H1 (cell line): ENCODE data around the gene WFIKKN1. TPM values are rescaled to one million over a fixed set of nuclear protein-coding genes. Genes with fewer than 3 reads are reported as not detected.

Source experiments
- polyA plus RNA-seq, 7 experiments: library from polyadenylated mRNA; depleted of rRNA in 3 of 7; stranded (reverse) in 5 of 7; unstranded in 2 of 7; fragments of >200 nt in 5 of 7; fragments of 200-250 nt in 2 of 7; gene quantifications; 1 replicate in 5 of 7; 2 replicates in 1 of 7; 4 replicates in 1 of 7; pipeline versions ENCODE4 v1.2.1 to v1.2.3, GENCODE V29; 2011 to 2013; ENCODE audit warnings: missing spikeins in 2 of 7, mixed read lengths in 2 of 7
- total RNA-seq: library from RNA; stranded (reverse); fragmentation: NEBNext Ultra II Directional; extraction: Animal tissue kit (Norgen Biotek cat#: 25700); gene quantifications from 2 replicates; pipeline ENCODE4 v1.2.1, GENCODE V29; 2021

WFIKKN1 gene
- total and polyA plus RNA-seq, 2 of the 8 experiments (the other 6 are each of a cell fraction or from before 2014, with no cell fraction given) = 11.4 to 15.8 TPM

Other genes starting within 250 kb of the WFIKKN1 start
- 86.8 and 92.9 TPM in 2 replicates for gene PGAP6, start 249.0 kb upstream of the WFIKKN1 start, total RNA-seq
- gene PGAP6, start 249.0 kb upstream of the WFIKKN1 start, polyA plus RNA-seq (2011; rRNA removed) = 364 and 441 TPM in 2 replicates
- gene NME4, start 233.8 kb upstream of the WFIKKN1 start, total RNA-seq = 408 and 418 TPM in 2 replicates
- gene NME4, start 233.8 kb upstream of the WFIKKN1 start, polyA plus RNA-seq (2011; rRNA removed) = 863 and 1,107 TPM in 2 replicates
- 28.2 and 30.6 TPM in 2 replicates for gene DECR2, start 229.1 kb upstream of the WFIKKN1 start, total RNA-seq
- gene DECR2, start 229.1 kb upstream of the WFIKKN1 start, polyA plus RNA-seq (2011; rRNA removed) = 39.9 and 58.5 TPM in 2 replicates
- gene RAB11FIP3, start 205.3 kb upstream of the WFIKKN1 start, total RNA-seq = 32.4 and 35.2 TPM in 2 replicates
- gene RAB11FIP3, start 205.3 kb upstream of the WFIKKN1 start, polyA plus RNA-seq (2011; rRNA removed) = 9.3 and 16.6 TPM in 2 replicates
- gene CAPN15, start 103.3 kb upstream of the WFIKKN1 start, total RNA-seq = 74.6 and 76.9 TPM in 2 replicates
- gene CAPN15, start 103.3 kb upstream of the WFIKKN1 start, polyA plus RNA-seq (2011; rRNA removed) = 38.9 and 68.4 TPM in 2 replicates
- 0.50 and 0.61 TPM in 2 replicates for gene PRR35, start 70.6 kb upstream of the WFIKKN1 start, total RNA-seq
- 0.38 and 0.52 TPM in 2 replicates for gene PRR35, start 70.6 kb upstream of the WFIKKN1 start, polyA plus RNA-seq (2011; rRNA removed)
- gene NHLRC4, start 64.0 kb upstream of the WFIKKN1 start, total RNA-seq = 0.75 and 0.76 TPM in 2 replicates
- gene NHLRC4, start 64.0 kb upstream of the WFIKKN1 start, polyA plus RNA-seq (2011; rRNA removed) = 0.60 and 0.72 TPM in 2 replicates
- 34.2 and 36.0 TPM in 2 replicates for gene PIGQ, start 61.0 kb upstream of the WFIKKN1 start, total RNA-seq
- gene PIGQ, start 61.0 kb upstream of the WFIKKN1 start, polyA plus RNA-seq (2011; rRNA removed) = 49.2 and 80.4 TPM in 2 replicates
- gene RAB40C, start 40.9 kb upstream of the WFIKKN1 start, total RNA-seq = 15.6 and 17.8 TPM in 2 replicates
- 13.9 and 18.6 TPM in 2 replicates for gene RAB40C, start 40.9 kb upstream of the WFIKKN1 start, polyA plus RNA-seq (2011; rRNA removed)
- gene METTL26, start 5.3 kb downstream of the WFIKKN1 start, total RNA-seq = 100 and 108 TPM in 2 replicates
- 186 and 203 TPM in 2 replicates for gene METTL26, start 5.3 kb downstream of the WFIKKN1 start, polyA plus RNA-seq (2011; rRNA removed)
- 45.4 and 45.7 TPM in 2 replicates for gene MCRIP2, start 10.8 kb downstream of the WFIKKN1 start, total RNA-seq
- gene MCRIP2, start 10.8 kb downstream of the WFIKKN1 start, polyA plus RNA-seq (2011; rRNA removed) = 75.5 and 102 TPM in 2 replicates
- gene WDR90, start 18.4 kb downstream of the WFIKKN1 start, total RNA-seq = 44.4 and 47.2 TPM in 2 replicates
- 24.0 and 38.1 TPM in 2 replicates for gene WDR90, start 18.4 kb downstream of the WFIKKN1 start, polyA plus RNA-seq (2011; rRNA removed)
- 149 and 162 TPM in 2 replicates for gene RHOT2, start 37.1 kb downstream of the WFIKKN1 start, total RNA-seq
- 194 and 320 TPM in 2 replicates for gene RHOT2, start 37.1 kb downstream of the WFIKKN1 start, polyA plus RNA-seq (2011; rRNA removed)
- gene RHBDL1, start 44.7 kb downstream of the WFIKKN1 start, total RNA-seq = 4.0 TPM in 2 replicates
- 8.1 and 14.0 TPM in 2 replicates for gene RHBDL1, start 44.7 kb downstream of the WFIKKN1 start, polyA plus RNA-seq (2011; rRNA removed)
- 87.3 and 89.9 TPM in 2 replicates for gene STUB1, start 49.4 kb downstream of the WFIKKN1 start, total RNA-seq
- gene STUB1, start 49.4 kb downstream of the WFIKKN1 start, polyA plus RNA-seq (2011; rRNA removed) = 103 and 151 TPM in 2 replicates
- 46.4 and 49.0 TPM in 2 replicates for gene JMJD8, start 53.3 kb downstream of the WFIKKN1 start, total RNA-seq
- gene JMJD8, start 53.3 kb downstream of the WFIKKN1 start, polyA plus RNA-seq (2011; rRNA removed) = 87.4 and 127 TPM in 2 replicates
- 17.7 and 21.1 TPM in 2 replicates for gene WDR24, start 59.4 kb downstream of the WFIKKN1 start, total RNA-seq
- 15.1 and 26.0 TPM in 2 replicates for gene WDR24, start 59.4 kb downstream of the WFIKKN1 start, polyA plus RNA-seq (2011; rRNA removed)
- gene FBXL16, start 74.8 kb downstream of the WFIKKN1 start, total RNA-seq = 10.3 and 12.5 TPM in 2 replicates
- 12.8 and 21.9 TPM in 2 replicates for gene FBXL16, start 74.8 kb downstream of the WFIKKN1 start, polyA plus RNA-seq (2011; rRNA removed)
- 18.7 and 19.1 TPM in 2 replicates for gene METRN, start 84.1 kb downstream of the WFIKKN1 start, total RNA-seq
- gene METRN, start 84.1 kb downstream of the WFIKKN1 start, polyA plus RNA-seq (2011; rRNA removed) = 25.8 and 43.4 TPM in 2 replicates
- gene ANTKMT, start 90.2 kb downstream of the WFIKKN1 start, total RNA-seq = 26.5 and 31.8 TPM in 2 replicates
- 26.6 and 50.3 TPM in 2 replicates for gene ANTKMT, start 90.2 kb downstream of the WFIKKN1 start, polyA plus RNA-seq (2011; rRNA removed)
- gene CCDC78, start 95.5 kb downstream of the WFIKKN1 start, total RNA-seq = 8.2 and 8.5 TPM in 2 replicates
- gene CCDC78, start 95.5 kb downstream of the WFIKKN1 start, polyA plus RNA-seq (2011; rRNA removed) = 7.1 and 10.9 TPM in 2 replicates
- gene HAGHL, start 96.1 kb downstream of the WFIKKN1 start, total RNA-seq = 23.1 and 26.6 TPM in 2 replicates
- gene HAGHL, start 96.1 kb downstream of the WFIKKN1 start, polyA plus RNA-seq (2011; rRNA removed) = 26.9 and 41.5 TPM in 2 replicates
- gene CIAO3, start 110.0 kb downstream of the WFIKKN1 start, total RNA-seq = 20.4 and 21.0 TPM in 2 replicates
- 20.0 and 29.6 TPM in 2 replicates for gene CIAO3, start 110.0 kb downstream of the WFIKKN1 start, polyA plus RNA-seq (2011; rRNA removed)
- 0.28 TPM in 1 of 2 replicates, not detected in the other for gene MSLN, start 129.7 kb downstream of the WFIKKN1 start, total RNA-seq
- 0.31 and 0.50 TPM in 2 replicates for gene MSLN, start 129.7 kb downstream of the WFIKKN1 start, polyA plus RNA-seq (2011; rRNA removed)
- 32.2 and 32.7 TPM in 2 replicates for gene RPUSD1, start 157.4 kb downstream of the WFIKKN1 start, total RNA-seq
- 61.8 and 81.8 TPM in 2 replicates for gene RPUSD1, start 157.4 kb downstream of the WFIKKN1 start, polyA plus RNA-seq (2011; rRNA removed)
- gene CHTF18, start 157.6 kb downstream of the WFIKKN1 start, total RNA-seq = 98.3 and 104 TPM in 2 replicates
- 75.3 and 156 TPM in 2 replicates for gene CHTF18, start 157.6 kb downstream of the WFIKKN1 start, polyA plus RNA-seq (2011; rRNA removed)
- gene GNG13, start 169.7 kb downstream of the WFIKKN1 start, total RNA-seq = not detected in 2 replicates
- not detected in 2 replicates for gene GNG13, start 169.7 kb downstream of the WFIKKN1 start, polyA plus RNA-seq (2011; rRNA removed)